Activated CD4-positive, alpha-beta memory T cell treated with anti-CD3 and anti-CD28 coated beads for 36 hours (primary cell): ENCODE results near the gene NCBP1. TPM values are rescaled to one million over a fixed set of nuclear protein-coding genes. Genes with fewer than 3 reads are reported as not detected.
"Not testable (repeated sequence)": the region's sequence is repeated elsewhere in the genome, so short reads cannot be mapped to it uniquely, and the experiment has no call there.

Experiments used
- CTCF ChIA-PET: fragments of 350-600 bp; sonication (Branson Sonifier 250); formaldehyde crosslinking; loops from one replicate; lab custom pipeline; 2021; ENCODE audit warnings: antibody characterized with exemption, inconsistent platforms; lab: Charles Lee
- POLR2A ChIA-PET: fragments of 350-600 bp; sonication (Branson Sonifier 250); formaldehyde crosslinking; loops from one replicate; lab custom pipeline; 2021; ENCODE audit warnings: antibody characterized with exemption; lab: Charles Lee
- DNase-seq: peaks from one replicate; pipeline ENCODE4 v3.0.0-alpha.2; 2020
- H3K27ac Mint-ChIP-seq: one replicate; pipeline ENCODE4 v1.8.0; 2021; ENCODE audit warnings: mixed read lengths
- H3K27me3 Mint-ChIP-seq: one replicate; pipeline ENCODE4 v1.8.0; 2021; ENCODE audit warnings: mixed read lengths
- H3K36me3 Mint-ChIP-seq: one replicate; pipeline ENCODE4 v1.8.0; 2021; ENCODE audit warnings: mixed read lengths
- H3K4me1 Mint-ChIP-seq: one replicate; pipeline ENCODE4 v1.8.0; 2021; ENCODE audit warnings: low read depth, mixed read lengths
- H3K4me3 Mint-ChIP-seq: one replicate; pipeline ENCODE4 v1.8.0; 2021; ENCODE audit warnings: mild to moderate bottlenecking, mixed read lengths
- H3K9me3 Mint-ChIP-seq: one replicate; pipeline ENCODE4 v1.8.0; 2021; ENCODE audit warnings: mixed read lengths
- intact Hi-C: fragments of 100-400 bp; cut with micrococcal nuclease; formaldehyde crosslinking; loops from one replicate; pipeline ENCODE4 v1.15.1; 2023
- total RNA-seq, 2 experiments: library from RNA; stranded (reverse); gene quantifications; one replicate each; pipeline ENCODE4 v1.2.3, GENCODE V29; 2021

NCBP1 gene
- total RNA-seq, 2 experiments from 2014 or later = 43.4 to 47.2 TPM

- H3K27me3 Mint-ChIP-seq, DNase-seq, H3K9me3 Mint-ChIP-seq, POLR2A ChIA-PET, H3K27ac Mint-ChIP-seq, H3K36me3 Mint-ChIP-seq, H3K4me3 Mint-ChIP-seq: not testable (repeated sequence)
- intact Hi-C loops = loop anchor here (5.0 to 10.0 kb wide), 3 partner anchors 108 to 556 kb away; partner anchors contain the start of gene TBC1D2
- peaks cover 49% of the 10 kb centered on the region for H3K4me1 Mint-ChIP-seq
- CTCF ChIA-PET = interaction anchor here (1.0 kb wide), 1 partner anchor 191 kb away, joined by 3 read pairs; no protein-coding TSS in a partner anchor
These were observed 65.7 kb downstream of the NCBP1 start for GRCh38 chr9:97699281-97699680.

- H3K9me3 Mint-ChIP-seq, H3K36me3 Mint-ChIP-seq, DNase-seq, H3K4me3 Mint-ChIP-seq, H3K27ac Mint-ChIP-seq, POLR2A ChIA-PET, H3K27me3 Mint-ChIP-seq: not testable (repeated sequence)
- CTCF ChIA-PET = interaction anchor here (1.0 to 1.9 kb wide), 2 partner anchors 190 to 201 kb away, joined by 3 to 6 read pairs; no protein-coding TSS in a partner anchor
- H3K4me1 Mint-ChIP-seq = peaks cover 49% of the 10 kb centered on the region
- intact Hi-C loops = loop anchor here (5.0 to 10.0 kb wide), 4 partner anchors 107 to 555 kb away; partner anchors contain the start of gene TBC1D2
These were observed 66.2 kb downstream of the NCBP1 start for GRCh38 chr9:97699824-97700223.

GRCh38 chr9:97703437-97704344, 70.1 kb downstream of the NCBP1 start:
- ChIA-PET POLR2A (interaction anchor here (0.8 kb wide), 1 partner anchor 280 kb away, joined by 3 read pairs; the partner anchor contains the start of gene ANP32B), CTCF (interaction anchor here (0.6 to 3.1 kb wide), 4 partner anchors 32 to 398 kb away, joined by 3 to 21 read pairs (median 4); no protein-coding TSS in a partner anchor)
- peak overlapping the region; percentile 40 for H3K4me3 Mint-ChIP-seq
- peaks cover 35% of the 10 kb centered on the region for H3K4me1 Mint-ChIP-seq
- no peaks in the 10 kb centered on the region for H3K36me3 Mint-ChIP-seq
- peaks cover 6% of the 10 kb centered on the region for H3K27me3 Mint-ChIP-seq
- peak overlapping the region; percentile 91 for H3K27ac Mint-ChIP-seq
- H3K9me3 Mint-ChIP-seq = no peaks in the 10 kb centered on the region
- DNase-seq = peak; percentile 59
- intact Hi-C loops = loop anchor here (10.0 kb wide), 1 partner anchor 331 kb away; no protein-coding TSS in a partner anchor

- Mint-ChIP-seq H3K4me3 (no peak overlapping the region), H3K27ac (peak overlapping the region; percentile 91), H3K4me1 (peaks cover 33% of the 10 kb centered on the region), H3K27me3 (peaks cover 8% of the 10 kb centered on the region), H3K9me3 (no peaks in the 10 kb centered on the region), H3K36me3 (no peaks in the 10 kb centered on the region)
- DNase-seq = no peak
- ChIA-PET POLR2A (no interaction called here), CTCF (interaction anchor here (0.6 to 3.1 kb wide), 5 partner anchors 10 to 397 kb away, joined by 3 to 21 read pairs (median 3); no protein-coding TSS in a partner anchor)
- intact Hi-C loops = loop anchor here (10.0 kb wide), 1 partner anchor 330 kb away; no protein-coding TSS in a partner anchor
These were observed 70.7 kb downstream of the NCBP1 start for GRCh38 chr9:97704345-97704677.

GRCh38 chr9:97704851-97705250, 71.2 kb downstream of the NCBP1 start:
- DNase-seq = no peak
- intact Hi-C loops = loop anchor here (10.0 kb wide), 1 partner anchor 330 kb away; no protein-coding TSS in a partner anchor
- H3K9me3 Mint-ChIP-seq = no peaks in the 10 kb centered on the region
- peaks cover 31% of the 10 kb centered on the region for H3K4me1 Mint-ChIP-seq
- peaks cover 8% of the 10 kb centered on the region for H3K27me3 Mint-ChIP-seq
- H3K27ac Mint-ChIP-seq = no peak overlapping the region
- ChIA-PET POLR2A (interaction anchor here (0.8 kb wide), 1 partner anchor 186 kb away, joined by 3 read pairs; no protein-coding TSS in a partner anchor), CTCF (interaction anchor here (0.7 to 3.1 kb wide), 8 partner anchors 10 to 330 kb away, joined by 3 to 21 read pairs (median 3); no protein-coding TSS in a partner anchor)
- no peaks in the 10 kb centered on the region for H3K36me3 Mint-ChIP-seq
- no peak overlapping the region for H3K4me3 Mint-ChIP-seq

GRCh38 chr9:97705354-97705950, 71.8 kb downstream of the NCBP1 start:
- POLR2A ChIA-PET = interaction anchor here (0.8 kb wide), 1 partner anchor 185 kb away, joined by 3 read pairs; no protein-coding TSS in a partner anchor
- Mint-ChIP-seq H3K27ac (no peak overlapping the region), H3K27me3 (peaks cover 8% of the 10 kb centered on the region), H3K4me3 (no peak overlapping the region), H3K36me3 (no peaks in the 10 kb centered on the region), H3K9me3 (no peaks in the 10 kb centered on the region), H3K4me1 (peaks cover 31% of the 10 kb centered on the region)
- CTCF ChIA-PET = interaction anchor here (1.1 to 3.1 kb wide), 6 partner anchors 9 to 329 kb away, joined by 3 to 21 read pairs (median 3); no protein-coding TSS in a partner anchor
- intact Hi-C loops = loop anchor here (10.0 kb wide), 1 partner anchor 329 kb away; no protein-coding TSS in a partner anchor
- no peak for DNase-seq

GRCh38 chr9:97706246-97706645, 72.6 kb downstream of the NCBP1 start:
- DNase-seq = no peak
- intact Hi-C loops = loop anchor here (10.0 kb wide), 1 partner anchor 329 kb away; no protein-coding TSS in a partner anchor
- no peak overlapping the region for H3K27ac Mint-ChIP-seq
- no peak overlapping the region for H3K4me3 Mint-ChIP-seq
- H3K9me3 Mint-ChIP-seq = no peaks in the 10 kb centered on the region
- H3K27me3 Mint-ChIP-seq = peaks cover 8% of the 10 kb centered on the region
- peaks cover 37% of the 10 kb centered on the region for H3K4me1 Mint-ChIP-seq
- POLR2A ChIA-PET = interaction anchor here (0.6 kb wide), 1 partner anchor 10 kb away, joined by 3 read pairs; no protein-coding TSS in a partner anchor
- CTCF ChIA-PET = interaction anchor here (0.6 to 3.1 kb wide), 5 partner anchors 193 to 1032 kb away, joined by 3 to 21 read pairs (median 3); no protein-coding TSS in a partner anchor
- H3K36me3 Mint-ChIP-seq = no peaks in the 10 kb centered on the region

- no peaks in the 10 kb centered on the region for H3K36me3 Mint-ChIP-seq
- ChIA-PET POLR2A (no interaction called here), CTCF (interaction anchor here (1.0 kb wide), 1 partner anchor 187 kb away, joined by 3 read pairs; no protein-coding TSS in a partner anchor)
- intact Hi-C loops = loop anchor here (1.0 to 10.0 kb wide), 5 partner anchors 92 to 554 kb away; no protein-coding TSS in a partner anchor
- DNase-seq = peak; percentile 55
- H3K27ac Mint-ChIP-seq = no peak overlapping the region
- peaks cover 8% of the 10 kb centered on the region for H3K27me3 Mint-ChIP-seq
- H3K4me3 Mint-ChIP-seq = no peak overlapping the region
- H3K4me1 Mint-ChIP-seq = peaks cover 22% of the 10 kb centered on the region
- no peaks in the 10 kb centered on the region for H3K9me3 Mint-ChIP-seq
These were observed 77.0 kb downstream of the NCBP1 start for GRCh38 chr9:97710356-97711222.

GRCh38 chr9:97711223-97711626, 77.6 kb downstream of the NCBP1 start:
- Mint-ChIP-seq H3K9me3 (no peaks in the 10 kb centered on the region), H3K27ac (no peak overlapping the region), H3K4me1 (peaks cover 18% of the 10 kb centered on the region), H3K36me3 (no peaks in the 10 kb centered on the region), H3K4me3 (no peak overlapping the region), H3K27me3 (peaks cover 8% of the 10 kb centered on the region)
- no peak for DNase-seq
- ChIA-PET POLR2A (no interaction called here), CTCF (interaction anchor here (1.0 kb wide), 1 partner anchor 187 kb away, joined by 3 read pairs; no protein-coding TSS in a partner anchor)
- intact Hi-C loops = loop anchor here (2.0 to 10.0 kb wide), 4 partner anchors 91 to 554 kb away; no protein-coding TSS in a partner anchor

- intact Hi-C loops = loop anchor here (5.0 to 10.0 kb wide), 2 partner anchors 88 to 550 kb away; no protein-coding TSS in a partner anchor
- POLR2A ChIA-PET = no interaction called here
These were observed 80.8 kb downstream of the NCBP1 start for GRCh38 chr9:97714435-97714834.

More at GRCh38 chr9:97714435-97714834, 80.8 kb downstream of the NCBP1 start:
- Mint-ChIP-seq H3K9me3 (no peaks in the 10 kb centered on the region), H3K36me3 (no peaks in the 10 kb centered on the region), H3K4me1 (peaks cover 15% of the 10 kb centered on the region), H3K27ac (no peak overlapping the region), H3K4me3 (no peak overlapping the region), H3K27me3 (peaks cover 2% of the 10 kb centered on the region)
- DNase-seq = no peak
- CTCF ChIA-PET = interaction anchor here (1.1 to 1.6 kb wide), 3 partner anchors 9 to 176 kb away, joined by 4 to 8 read pairs (median 4); no protein-coding TSS in a partner anchor
